T-helper 2 cell treated with Interferon-gamma antibody and Interleukin-4, amounts not matched to agents 5 μg/mL and 100 μg/mL, for 36 hours (primary cell): Measurements from ENCODE around the gene CFDP1.

ENCODE experiments used
- DNase-seq: peaks from one replicate; pipeline ENCODE4 v3.0.0; 2021; ENCODE audit warnings: low spot score
- H3K27ac Mint-ChIP-seq: one replicate; pipeline ENCODE4 v1.8.0; 2021; ENCODE audit warnings: mild to moderate bottlenecking, mixed read lengths
- H3K27me3 Mint-ChIP-seq: one replicate; pipeline ENCODE4 v1.8.0; 2021; ENCODE audit warnings: low read depth, mixed read lengths
- H3K36me3 Mint-ChIP-seq: one replicate; pipeline ENCODE4 v1.8.0; 2021; ENCODE audit warnings: low read depth, mixed read lengths
- H3K4me1 Mint-ChIP-seq: one replicate; pipeline ENCODE4 v1.8.0; 2021; ENCODE audit warnings: low read depth, mixed read lengths
- H3K4me3 Mint-ChIP-seq: one replicate; pipeline ENCODE4 v1.8.0; 2022; ENCODE audit warnings: mild to moderate bottlenecking, moderate library complexity, mixed read lengths
- H3K9me3 Mint-ChIP-seq: one replicate; pipeline ENCODE4 v1.8.0; 2021; ENCODE audit warnings: mixed read lengths

CFDP1 gene

GRCh38 chr16:75257886-75258806 is 175.2 kb downstream of the CFDP1 start:
- Mint-ChIP-seq H3K27ac (no peak overlapping the region), H3K4me3 (no peak overlapping the region), H3K9me3 (no peaks in the 10 kb centered on the region), H3K4me1 (no peaks in the 10 kb centered on the region), H3K36me3 (no peaks in the 10 kb centered on the region), H3K27me3 (peaks cover 31% of the 10 kb centered on the region)
- no peak for DNase-seq

DNA sequence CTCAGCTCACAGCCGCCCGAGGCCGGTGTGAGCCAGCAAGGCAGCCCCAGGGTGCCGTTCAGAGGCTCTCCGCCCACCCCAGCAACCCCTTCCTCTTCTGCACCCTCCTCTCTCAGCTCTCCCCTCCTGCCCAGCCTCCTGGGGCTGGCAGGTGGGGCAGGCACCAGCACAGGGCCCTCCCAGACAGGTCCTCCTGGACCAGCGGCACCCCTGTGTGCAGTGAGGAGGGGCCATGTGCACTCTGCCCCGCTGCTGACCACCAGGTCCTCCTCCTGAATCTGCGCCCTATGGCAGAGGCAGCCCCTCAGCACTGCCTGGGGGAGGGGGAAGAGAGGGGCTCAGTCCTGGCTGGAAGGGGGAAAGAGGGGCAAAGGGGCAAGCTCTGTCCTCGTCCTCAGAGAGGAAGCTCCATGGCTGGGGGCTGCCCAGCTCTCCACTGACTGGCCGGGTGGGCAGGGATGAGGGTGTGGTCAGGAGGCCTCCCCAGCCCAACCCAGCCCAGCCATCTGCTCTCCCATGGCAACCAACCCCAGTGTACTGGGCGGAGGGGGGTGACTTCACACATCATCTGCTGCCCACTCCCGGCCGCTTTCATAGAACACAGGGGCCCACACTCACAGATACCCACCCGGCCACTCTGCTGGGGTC is 176.5 kb downstream of the CFDP1 start:
- no peak for DNase-seq
- Mint-ChIP-seq H3K4me1 (no peaks in the 10 kb centered on the region), H3K9me3 (no peaks in the 10 kb centered on the region), H3K27ac (no peak overlapping the region), H3K36me3 (no peaks in the 10 kb centered on the region), H3K4me3 (no peak overlapping the region), H3K27me3 (peaks cover 39% of the 10 kb centered on the region)

DNA sequence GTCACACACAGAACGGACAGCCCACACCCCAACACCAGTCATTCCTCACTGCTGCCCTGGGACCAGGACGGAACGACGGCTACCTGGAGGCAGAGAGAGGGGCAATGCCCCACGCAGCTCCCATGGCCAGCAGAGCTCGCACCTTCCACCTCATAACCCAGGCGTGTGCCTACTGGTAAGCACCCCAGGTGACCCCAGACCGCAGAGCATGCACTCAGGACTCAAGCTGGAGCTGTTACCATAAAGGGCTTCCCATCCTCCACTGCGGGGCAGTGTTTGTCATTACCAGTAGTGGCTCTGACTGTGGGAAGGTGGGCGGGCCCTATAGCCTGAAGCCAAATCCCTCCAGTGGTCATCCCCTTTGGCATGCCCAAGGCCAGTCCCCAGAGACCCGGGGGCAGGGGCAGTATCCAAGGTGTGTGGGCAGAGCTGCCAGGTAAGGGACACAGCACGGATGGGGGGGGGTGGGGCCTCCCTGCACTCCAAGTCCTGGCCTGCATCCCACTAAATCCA is 177.2 kb downstream of the CFDP1 start:
- H3K4me3 Mint-ChIP-seq = no peak overlapping the region
- H3K27ac Mint-ChIP-seq = no peak overlapping the region
- H3K36me3 Mint-ChIP-seq = no peaks in the 10 kb centered on the region
- no peaks in the 10 kb centered on the region for H3K9me3 Mint-ChIP-seq
- H3K4me1 Mint-ChIP-seq = no peaks in the 10 kb centered on the region
- DNase-seq = no peak
- H3K27me3 Mint-ChIP-seq = peaks cover 41% of the 10 kb centered on the region

DNA sequence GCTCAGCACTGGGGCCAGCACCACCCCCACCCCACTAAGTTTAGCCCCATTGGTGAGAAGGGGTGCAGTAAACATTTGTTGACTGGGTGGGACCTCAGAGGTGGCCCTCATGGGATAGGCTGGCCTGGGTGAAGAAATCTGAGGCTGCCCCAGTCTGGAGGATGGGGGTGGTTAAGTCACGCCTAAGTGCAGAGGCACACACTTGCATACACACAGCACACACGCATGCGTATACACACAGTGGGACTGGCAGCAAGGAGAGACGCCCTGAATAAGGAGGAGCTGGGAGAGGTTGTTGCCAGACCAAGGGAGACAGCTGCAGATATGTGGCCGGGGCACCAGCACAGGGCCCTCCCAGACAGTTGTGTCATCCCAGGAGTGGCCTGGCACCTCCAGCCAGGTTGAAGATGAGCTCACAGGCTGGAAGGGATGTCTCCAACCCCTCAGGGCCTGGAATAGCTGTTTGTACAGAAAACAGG is 178.9 kb downstream of the CFDP1 start:
- Mint-ChIP-seq H3K27me3 (peaks cover 47% of the 10 kb centered on the region), H3K9me3 (no peaks in the 10 kb centered on the region), H3K36me3 (no peaks in the 10 kb centered on the region), H3K4me1 (no peaks in the 10 kb centered on the region), H3K4me3 (no peak overlapping the region), H3K27ac (no peak overlapping the region)
- DNase-seq = no peak

- DNase-seq = no peak
- Mint-ChIP-seq H3K4me3 (no peak overlapping the region), H3K9me3 (no peaks in the 10 kb centered on the region), H3K27ac (no peak overlapping the region), H3K36me3 (no peaks in the 10 kb centered on the region), H3K27me3 (peaks cover 49% of the 10 kb centered on the region), H3K4me1 (no peaks in the 10 kb centered on the region)
Measured at GRCh38 chr16:75252946-75253911, 180.1 kb downstream of the CFDP1 start.

DNA sequence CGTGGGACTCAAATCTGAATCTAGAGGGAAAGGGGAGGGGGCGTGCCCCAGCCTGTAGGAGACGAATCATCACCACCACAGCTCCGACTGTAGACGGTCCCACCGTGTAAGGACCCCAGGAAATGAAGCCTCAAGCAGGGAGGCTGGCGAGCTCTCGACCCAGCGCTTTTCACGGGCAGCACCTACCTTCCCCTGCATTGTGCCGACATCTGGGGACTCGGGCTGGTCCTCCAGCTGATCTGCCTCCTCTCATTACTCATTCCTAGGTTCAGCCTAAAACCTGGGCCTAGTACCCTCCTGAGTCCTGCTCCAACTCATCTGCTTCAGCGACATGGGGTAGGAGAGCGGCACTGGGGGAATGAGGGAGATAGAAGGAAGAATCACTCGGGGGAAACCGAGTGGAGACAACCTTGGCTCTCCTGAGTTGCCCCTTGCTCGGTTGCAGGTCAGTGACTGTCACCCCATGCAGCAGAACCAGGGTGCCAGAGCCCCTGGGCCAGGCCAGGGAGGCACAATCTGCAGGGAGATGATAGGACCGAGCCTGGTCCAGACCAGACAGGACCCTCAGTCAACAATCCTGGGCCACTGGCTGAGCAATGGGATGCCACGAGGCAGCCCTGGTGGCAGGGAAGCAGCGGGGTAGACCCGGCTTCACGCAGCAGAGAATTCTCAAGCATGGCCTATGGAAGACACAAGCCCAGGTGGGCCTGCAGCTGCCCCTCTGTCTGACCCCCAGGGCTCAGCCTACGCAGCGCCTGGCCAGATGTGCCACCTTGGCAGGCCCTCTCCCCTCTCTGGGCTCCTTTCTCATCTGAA is 181.0 kb downstream of the CFDP1 start:
- no peak for DNase-seq
- H3K4me1 Mint-ChIP-seq = no peaks in the 10 kb centered on the region
- no peaks in the 10 kb centered on the region for H3K36me3 Mint-ChIP-seq
- no peak overlapping the region for H3K27ac Mint-ChIP-seq
- H3K4me3 Mint-ChIP-seq = no peak overlapping the region
- peaks cover 55% of the 10 kb centered on the region for H3K27me3 Mint-ChIP-seq
- no peaks in the 10 kb centered on the region for H3K9me3 Mint-ChIP-seq

- DNase-seq = no peak
- no peak within 1 kb of the TSS for H3K27ac Mint-ChIP-seq
- H3K4me1 Mint-ChIP-seq = no peaks in the 10 kb centered on the region
- H3K4me3 Mint-ChIP-seq = no peak within 1 kb of the TSS
- no peaks in the 10 kb centered on the region for H3K36me3 Mint-ChIP-seq
- no peaks in the 10 kb centered on the region for H3K9me3 Mint-ChIP-seq
- peaks cover 58% of the 10 kb centered on the region for H3K27me3 Mint-ChIP-seq
Measured at GRCh38 chr16:75251280-75252048, 181.8 kb downstream of the CFDP1 start, which contains the start of gene BCAR1. Gene BCAR1, minus strand, starts transcription at chr16:75251624. Its CDS starts 142 bp downstream, at chr16:75251482.

DNA sequence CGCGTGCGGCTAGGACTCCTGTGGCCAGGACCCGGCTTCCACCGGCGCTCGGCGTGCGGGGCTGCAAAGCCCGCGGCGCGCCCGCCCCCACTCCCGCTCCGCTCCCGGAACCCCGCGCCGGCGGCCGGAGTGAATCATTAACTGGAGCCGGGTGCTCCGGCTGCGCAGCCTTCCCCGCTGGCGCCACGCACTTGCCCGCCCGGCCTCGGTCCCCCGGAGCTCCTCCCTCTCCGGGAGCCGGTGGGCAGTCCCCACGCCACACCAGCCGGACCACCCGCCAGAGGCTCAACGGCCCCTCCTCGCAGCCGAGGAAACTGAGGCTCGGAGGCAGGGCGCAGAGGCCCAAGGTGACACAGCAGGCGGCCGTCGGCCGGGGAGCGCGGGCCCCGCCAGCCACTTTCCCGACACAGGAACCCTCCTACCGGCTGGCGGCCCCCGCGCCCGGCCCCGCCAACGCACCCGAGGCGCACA is 182.5 kb downstream of the CFDP1 start:
- Mint-ChIP-seq H3K4me1 (no peaks in the 10 kb centered on the region), H3K36me3 (no peaks in the 10 kb centered on the region), H3K4me3 (no peak overlapping the region), H3K27me3 (peaks cover 63% of the 10 kb centered on the region), H3K27ac (no peak overlapping the region), H3K9me3 (no peaks in the 10 kb centered on the region)
- DNase-seq = no peak

- Mint-ChIP-seq H3K27me3 (peaks cover 63% of the 10 kb centered on the region), H3K4me3 (no peak overlapping the region), H3K27ac (no peak overlapping the region), H3K9me3 (no peaks in the 10 kb centered on the region), H3K36me3 (no peaks in the 10 kb centered on the region), H3K4me1 (no peaks in the 10 kb centered on the region)
- no peak for DNase-seq
Measured at GRCh38 chr16:75250089-75250808, 183.1 kb downstream of the CFDP1 start.

DNA sequence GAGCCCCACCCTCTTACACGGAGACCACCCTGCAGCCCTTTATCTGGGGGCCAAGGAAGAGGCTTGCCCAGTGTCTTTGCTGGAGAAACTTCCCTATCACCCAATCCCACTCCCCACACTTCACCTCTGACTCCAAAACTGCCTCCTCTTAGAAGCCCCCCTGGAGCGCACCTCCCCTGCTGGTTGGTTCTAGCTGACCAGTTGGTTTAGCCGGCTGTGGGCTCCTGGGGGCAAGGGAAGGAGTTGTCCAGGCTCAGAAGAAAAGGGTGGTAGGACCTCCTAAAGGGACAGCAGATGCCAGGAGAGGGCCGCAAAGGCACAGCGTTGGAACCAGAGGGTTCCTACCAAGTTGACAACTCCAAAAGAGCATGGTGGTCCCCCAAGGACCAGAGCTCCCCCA is 183.9 kb downstream of the CFDP1 start:
- no peaks in the 10 kb centered on the region for H3K4me1 Mint-ChIP-seq
- H3K4me3 Mint-ChIP-seq = no peak overlapping the region
- H3K9me3 Mint-ChIP-seq = no peaks in the 10 kb centered on the region
- peaks cover 58% of the 10 kb centered on the region for H3K27me3 Mint-ChIP-seq
- H3K36me3 Mint-ChIP-seq = no peaks in the 10 kb centered on the region
- no peak overlapping the region for H3K27ac Mint-ChIP-seq
- DNase-seq = no peak

DNA sequence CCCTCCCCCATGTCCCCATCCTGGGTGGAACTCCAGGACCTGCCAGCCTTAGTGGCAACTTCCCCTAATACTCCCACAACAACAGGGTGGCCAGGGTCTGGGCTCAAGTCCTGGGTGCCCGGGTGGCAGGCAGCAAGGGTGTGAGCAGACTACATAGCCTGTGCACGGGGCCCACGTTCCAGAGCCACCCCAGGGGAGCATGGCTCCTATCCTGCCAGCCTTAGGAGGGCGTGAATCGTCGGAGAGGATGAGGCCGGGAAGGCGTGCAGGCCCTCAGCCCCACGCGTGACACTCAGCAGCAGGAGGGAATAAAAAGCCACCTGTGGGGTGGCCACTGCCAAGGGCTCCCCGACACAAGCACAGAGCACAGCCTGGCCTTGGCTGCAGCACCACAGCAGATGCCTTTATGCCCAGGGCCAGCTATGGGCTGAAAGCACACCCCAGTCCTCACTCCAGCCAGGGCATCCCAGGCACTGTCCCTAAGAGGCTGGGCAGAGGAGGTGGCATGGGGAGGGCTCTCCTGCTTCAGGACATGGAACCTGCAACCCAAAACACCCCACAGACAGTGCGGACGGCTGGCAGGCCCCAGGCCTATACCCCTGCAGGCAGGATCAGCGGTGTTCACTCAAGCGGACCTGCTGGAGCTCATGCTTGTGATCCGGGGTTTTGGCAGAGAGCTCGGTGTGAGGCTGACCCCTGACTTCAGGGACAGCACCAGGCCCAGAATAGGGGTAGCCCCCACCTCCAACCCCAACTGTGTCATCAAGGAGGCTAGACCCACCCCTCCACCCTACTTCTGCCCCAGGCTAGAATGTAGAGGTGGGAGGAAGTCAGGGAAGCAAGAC is 184.5 kb downstream of the CFDP1 start:
- H3K27me3 Mint-ChIP-seq = peaks cover 51% of the 10 kb centered on the region

More for the DNA sequence above, 184.5 kb downstream of the CFDP1 start:
- Mint-ChIP-seq H3K4me3 (no peak overlapping the region), H3K27ac (no peak overlapping the region), H3K36me3 (no peaks in the 10 kb centered on the region), H3K4me1 (no peaks in the 10 kb centered on the region), H3K9me3 (no peaks in the 10 kb centered on the region)
- no peak for DNase-seq
